ENCODE results near the gene BSN. TPM values are rescaled to one million over a fixed set of nuclear protein-coding genes. Genes with fewer than 3 reads are reported as not detected.
A peak's percentile ranks its signal among the peaks of the same experiment; 100 is the strongest.
"Not testable (repeated sequence)": the region's sequence is repeated elsewhere in the genome, so short reads cannot be mapped to it uniquely, and the experiment has no call there.

The BSN gene
- total and polyA plus RNA-seq, 11 donors: 0.12 to 1.6 (median 0.75) TPM

GRCh38 chr3:49686769-49687423, 132.6 kb downstream of the BSN start:
- WGBS, 4 donors: 12 to 21% (median 12%) methylated on average over 30 to 44 of the region's 44 CpGs

GRCh38 chr3:49687424-49687795, 133.1 kb downstream of the BSN start:
- H3K4me3 ChIP-seq; H3K27ac ChIP-seq; DNase-seq; intact Hi-C loops (cut with DNase I); ATAC-seq; H3K27me3 ChIP-seq; H3K9me3 ChIP-seq: not testable (repeated sequence)
- H3K4me1 ChIP-seq: peaks cover 5 to 52% (median 25%) of the 10 kb centered on the region in 12 donors
- 82 to 92% (median 89%) methylated on average over 7 to 12 of the region's 12 CpGs for WGBS, 4 donors
- peaks cover 0 to 25% (median 17%) of the 10 kb centered on the region in 9 donors for H3K36me3 ChIP-seq

More at GRCh38 chr3:49686769-49687423, 132.6 kb downstream of the BSN start:
- Histone ChIP-seq H3K4me1 (peaks cover 5 to 51% (median 25%) of the 10 kb centered on the region in 12 donors), H3K4me3 (peak overlapping the region in 10 of 12 donors; percentile 8 to 46 (median 31)), H3K36me3 (peaks cover 0 to 31% (median 21%) of the 10 kb centered on the region in 9 donors)
- H3K27ac ChIP-seq; H3K9me3 ChIP-seq; intact Hi-C loops (cut with DNase I); H3K27me3 ChIP-seq: not testable (repeated sequence)
- DNase-seq (peak; percentile 50 to 76 (median 61)), ATAC-seq (peak in 3 of 4 donors; percentile 37 to 50 (median 43))

GRCh38 chr3:49688338-49689045, 134.2 kb downstream of the BSN start:
- H3K27me3 ChIP-seq; intact Hi-C loops (cut with DNase I); DNase-seq; H3K9me3 ChIP-seq: not testable (repeated sequence)
- Histone ChIP-seq H3K27ac (peak overlapping the region; percentile 50 to 92 (median 83)), H3K36me3 (peaks cover 0 to 15% (median 7%) of the 10 kb centered on the region in 9 donors), H3K4me3 (peak overlapping the region; percentile 73 to 100 (median 97)), H3K4me1 (peaks cover 5 to 52% (median 25%) of the 10 kb centered on the region in 12 donors)
- WGBS, 4 donors: 30 to 73% (median 68%) methylated on average over 2 to 7 of the region's 7 CpGs
- peak in 1 of 4 donors; percentile 1 for ATAC-seq

DNA sequence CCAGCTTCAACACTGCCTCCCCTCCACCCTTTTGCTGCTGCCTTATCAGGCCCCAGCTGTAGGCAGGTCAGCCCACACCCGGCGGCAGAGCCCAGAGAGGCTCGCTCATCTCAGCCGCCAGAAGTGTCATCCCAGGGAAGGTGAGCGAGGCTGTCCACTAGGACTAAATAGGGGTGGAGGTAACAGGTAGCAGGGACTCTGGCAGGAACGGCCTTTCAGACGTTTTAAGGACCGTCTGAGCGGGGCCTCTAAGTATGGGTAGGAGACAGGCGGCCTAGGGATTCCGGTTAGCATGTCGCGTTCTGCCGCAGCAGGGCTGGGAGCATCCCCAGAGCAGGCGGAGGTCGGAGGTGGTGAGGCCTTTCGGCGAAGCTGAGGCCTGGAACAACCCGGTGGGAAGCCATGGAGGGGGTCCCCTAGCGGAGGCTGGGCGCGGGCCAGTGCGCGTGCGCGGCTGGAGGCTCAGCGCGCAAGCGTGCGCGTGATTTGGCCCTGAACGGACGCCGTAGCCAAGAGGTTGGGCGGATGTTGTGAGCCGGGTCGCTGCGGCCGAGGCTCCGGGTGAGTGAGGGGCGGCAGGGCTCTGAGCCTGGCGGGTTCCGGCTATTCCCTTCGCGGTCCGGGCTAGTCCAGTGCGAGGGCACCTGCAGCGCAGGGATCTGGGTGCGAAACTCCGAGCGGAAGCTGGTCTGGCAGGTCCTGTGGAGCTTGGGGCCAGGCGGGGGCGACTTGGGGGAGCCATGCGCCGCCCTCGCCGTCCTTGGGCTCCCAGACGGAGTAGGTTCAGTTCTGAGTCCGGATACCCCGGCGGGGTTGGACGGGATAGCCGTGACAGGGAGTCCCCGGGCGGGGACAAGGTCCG, 135.0 kb downstream of the BSN start, which contains the start of the genes MST1 and RNF123:
TSS of gene MST1 (minus strand) at position 429 of the 862 bp plus-strand sequence. CDS start 783 bp downstream, outside the sequence.
TSS of gene RNF123 (plus strand) at position 512 of the 862 bp plus-strand sequence. CDS start 1,609 bp downstream, outside the sequence.
- 0 to 3% (median 2%) methylated on average over 26 to 66 of the region's 66 CpGs for WGBS, 4 donors
- peak in 1 of 2 donors; percentile 72 for TF ChIP-seq POLR2A (IDR thresholded peaks at IDR 0.05)
- TF ChIP-seq, protein P1, sequence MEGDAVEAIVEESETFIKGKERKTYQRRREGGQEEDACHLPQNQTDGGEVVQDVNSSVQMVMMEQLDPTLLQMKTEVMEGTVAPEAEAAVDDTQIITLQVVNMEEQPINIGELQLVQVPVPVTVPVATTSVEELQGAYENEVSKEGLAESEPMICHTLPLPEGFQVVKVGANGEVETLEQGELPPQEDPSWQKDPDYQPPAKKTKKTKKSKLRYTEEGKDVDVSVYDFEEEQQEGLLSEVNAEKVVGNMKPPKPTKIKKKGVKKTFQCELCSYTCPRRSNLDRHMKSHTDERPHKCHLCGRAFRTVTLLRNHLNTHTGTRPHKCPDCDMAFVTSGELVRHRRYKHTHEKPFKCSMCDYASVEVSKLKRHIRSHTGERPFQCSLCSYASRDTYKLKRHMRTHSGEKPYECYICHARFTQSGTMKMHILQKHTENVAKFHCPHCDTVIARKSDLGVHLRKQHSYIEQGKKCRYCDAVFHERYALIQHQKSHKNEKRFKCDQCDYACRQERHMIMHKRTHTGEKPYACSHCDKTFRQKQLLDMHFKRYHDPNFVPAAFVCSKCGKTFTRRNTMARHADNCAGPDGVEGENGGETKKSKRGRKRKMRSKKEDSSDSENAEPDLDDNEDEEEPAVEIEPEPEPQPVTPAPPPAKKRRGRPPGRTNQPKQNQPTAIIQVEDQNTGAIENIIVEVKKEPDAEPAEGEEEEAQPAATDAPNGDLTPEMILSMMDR (IDR thresholded peaks at IDR 0.05): peak in 11 of 12 donors; percentile 12 to 58 (median 42)
- intact Hi-C loops (cut with DNase I): no loop called here
- H3K4me3 ChIP-seq: peak within 1 kb of the TSS; percentile 73 to 100 (median 97)
- ATAC-seq (peak; percentile 46 to 85 (median 78)), DNase-seq (peak; percentile 93 to 96 (median 95))
- peak within 1 kb of the TSS; percentile 50 to 92 (median 83) for H3K27ac ChIP-seq
- H3K9me3 ChIP-seq: no peaks in the 10 kb centered on the region
- H3K27me3 ChIP-seq: no peaks in the 10 kb centered on the region
- H3K4me1 ChIP-seq: peaks cover 5 to 53% (median 25%) of the 10 kb centered on the region in 12 donors
- H3K36me3 ChIP-seq: peaks cover 0 to 7% (median 1%) of the 10 kb centered on the region in 9 donors

DNA sequence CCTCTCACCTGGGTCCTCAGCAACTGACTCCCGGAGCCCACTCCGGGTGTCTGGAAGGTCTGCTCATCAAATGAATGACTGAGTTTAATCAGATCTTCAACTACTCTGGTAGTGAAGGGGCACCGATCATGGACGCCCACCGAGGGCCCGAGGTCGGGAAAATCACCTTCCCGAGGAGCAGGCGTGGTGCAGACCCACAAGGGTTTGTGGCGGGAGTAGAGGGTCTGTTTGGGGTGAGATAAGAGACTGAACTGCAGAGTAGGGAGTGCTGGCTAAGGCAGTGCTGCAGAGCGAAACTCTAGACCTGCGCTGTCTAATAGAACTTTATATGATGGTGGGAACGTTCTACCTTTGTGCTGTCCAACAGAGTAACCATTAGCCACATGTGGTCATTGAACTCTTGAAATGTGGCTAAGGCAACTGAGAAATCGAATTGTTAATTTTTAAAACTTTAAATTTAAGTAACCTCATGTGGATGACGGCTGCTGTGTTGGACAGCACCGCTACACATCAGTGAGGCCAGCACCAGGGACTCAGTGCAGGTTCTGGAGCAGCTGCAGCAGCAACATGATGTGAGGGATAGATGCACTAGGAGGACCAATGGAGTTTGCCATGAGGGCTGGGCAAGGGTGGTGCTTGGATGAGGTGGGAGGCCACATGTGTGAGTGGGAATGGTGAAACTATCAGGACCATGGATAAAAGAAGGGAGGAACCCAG, 135.8 kb downstream of the BSN start:
- ATAC-seq; intact Hi-C loops (cut with DNase I); H3K36me3 ChIP-seq; H3K9me3 ChIP-seq; H3K27me3 ChIP-seq; DNase-seq: not testable (repeated sequence)
- H3K4me3 ChIP-seq: peak overlapping the region; percentile 73 to 100 (median 97)
- peaks cover 5 to 61% (median 25%) of the 10 kb centered on the region in 12 donors for H3K4me1 ChIP-seq
- WGBS, 4 donors: 8 to 11% (median 9%) methylated on average over 15 to 16 of the region's 16 CpGs
- peak overlapping the region in 11 of 12 donors; percentile 50 to 92 (median 83) for H3K27ac ChIP-seq

- 87 to 100% (median 92%) methylated on average over 1 to 3 of the region's 3 CpGs for WGBS, 4 donors
- H3K4me3 ChIP-seq: peak overlapping the region in 5 of 12 donors; percentile 86 to 100 (median 97)
Observed at GRCh38 chr3:49690856-49691255, 136.6 kb downstream of the BSN start.

DNA sequence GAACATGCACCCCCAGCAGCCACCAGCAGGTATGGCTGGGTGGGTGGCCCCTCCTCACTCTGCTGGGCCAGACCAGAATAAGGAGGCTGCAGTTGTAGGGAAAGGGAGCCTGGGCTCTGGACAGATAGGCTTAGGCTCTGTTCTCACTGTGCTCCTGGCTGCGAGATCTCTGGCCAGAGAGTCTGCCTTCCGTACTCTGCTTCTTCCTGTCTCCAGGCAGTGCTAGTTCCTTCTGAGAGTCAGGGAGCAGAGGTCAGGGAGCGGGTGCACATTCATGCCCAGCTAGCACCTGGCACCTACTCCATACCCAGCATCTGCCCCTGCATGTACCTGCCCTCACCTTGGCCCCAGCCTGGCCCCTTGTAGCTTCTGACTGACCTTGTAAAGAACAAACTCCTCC, 137.2 kb downstream of the BSN start:
- H3K9me3 ChIP-seq; H3K4me3 ChIP-seq; ATAC-seq; H3K27me3 ChIP-seq; H3K36me3 ChIP-seq; DNase-seq; H3K27ac ChIP-seq; intact Hi-C loops (cut with DNase I): not testable (repeated sequence)
- 86 to 96% (median 88%) methylated on average over 3 of the region's 3 CpGs for WGBS, 4 donors
- peaks cover 5 to 59% (median 25%) of the 10 kb centered on the region in 12 donors for H3K4me1 ChIP-seq

More at GRCh38 chr3:49690856-49691255, 136.6 kb downstream of the BSN start:
- H3K36me3 ChIP-seq; H3K9me3 ChIP-seq; DNase-seq; H3K27me3 ChIP-seq; intact Hi-C loops (cut with DNase I); H3K27ac ChIP-seq; ATAC-seq: not testable (repeated sequence)
- H3K4me1 ChIP-seq: peaks cover 5 to 65% (median 25%) of the 10 kb centered on the region in 12 donors

DNA sequence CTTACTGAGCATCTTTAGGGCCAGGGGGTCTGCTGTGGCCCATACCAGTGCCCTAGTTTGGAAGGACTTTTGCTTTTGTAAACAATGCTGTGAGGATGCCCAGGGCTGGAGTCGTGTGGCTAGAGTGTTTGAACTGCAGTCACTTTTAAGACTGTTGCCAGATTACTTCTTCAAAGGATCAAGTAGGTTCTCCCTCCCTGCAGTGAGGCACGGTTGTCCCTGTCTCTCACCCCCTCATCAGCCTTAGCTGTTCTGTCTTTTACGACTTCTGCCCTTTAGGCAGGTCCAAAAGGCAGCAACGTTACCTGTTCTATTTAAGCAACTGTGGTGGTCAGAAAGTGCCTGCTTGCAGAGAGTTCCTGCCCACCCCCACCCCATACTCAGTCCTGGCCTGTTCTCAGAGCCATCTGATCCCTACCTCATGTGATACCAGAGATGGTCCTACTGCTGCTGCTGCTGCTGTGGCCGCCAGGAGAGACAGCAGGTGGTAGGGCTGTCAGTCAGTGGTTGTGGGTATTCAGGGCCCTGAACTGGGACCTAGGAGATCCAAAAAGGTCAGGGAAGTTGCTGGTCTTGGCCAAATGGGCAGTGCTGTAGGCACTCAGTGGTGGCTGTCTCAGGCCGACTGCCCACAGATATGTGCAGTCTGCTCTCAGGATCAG, 140.3 kb downstream of the BSN start:
- peaks cover 0 to 24% (median 7%) of the 10 kb centered on the region in 9 donors for H3K36me3 ChIP-seq
- intact Hi-C loops (cut with DNase I); H3K4me3 ChIP-seq; DNase-seq; ATAC-seq; H3K27me3 ChIP-seq; H3K9me3 ChIP-seq: not testable (repeated sequence)
- peak overlapping the region in 5 of 12 donors; percentile 30 to 66 (median 46) for H3K27ac ChIP-seq
- 50 to 68% (median 67%) methylated on average over 6 of the region's 6 CpGs for WGBS, 4 donors
- peaks cover 0 to 45% (median 18%) of the 10 kb centered on the region in 12 donors for H3K4me1 ChIP-seq

Data from heart left ventricle (tissue), 16 donors.